Panc1 (cell line): Measurements from ENCODE around the gene MLEC. TPM values are rescaled to one million over a fixed set of nuclear protein-coding genes. Genes with fewer than 3 reads are reported as not detected.

Source experiments
- ATAC-seq: fragments of 200-7000 bp; cut with Tn5 transposase; 2 replicates; pipeline ENCODE4 v1.9.1; 2020; ENCODE audit warnings: mild to moderate bottlenecking, moderate library complexity
- BruUV-seq: library from RNA; stranded (reverse); fragments of 400-500 nt; replicated peaks from 2 replicates; lab custom pipeline; 2021; lab: Mats Ljungman, UMichigan
- CTCF ChIA-PET: fragments of 300-600 bp; sonication (Branson Sonifier 250); formaldehyde crosslinking; loops from one replicate; lab custom pipeline; 2022; ENCODE audit warnings: antibody characterized with exemption; lab: Charles Lee
- POLR2A ChIA-PET: fragments of 300-600 bp; sonication (Branson Sonifier 250); formaldehyde crosslinking; loops from one replicate; lab custom pipeline; 2022; ENCODE audit warnings: antibody characterized with exemption; lab: Charles Lee
- DNase-seq: peaks from one replicate; pipeline ENCODE4 v3.0.0-alpha.2; 2010; ENCODE audit warnings: low read depth, low spot score
- H3K27ac ChIP-seq: 2 replicates; pipeline ENCODE4 v1.5.1; 2011; ENCODE audit warnings: mild to moderate bottlenecking, low read length, inconsistent platforms
- H3K27me3 ChIP-seq: fragments of 200-500 bp; sonication (Bioruptor generic); 2 replicates; pipeline ENCODE4 v1.6.0; 2014; ENCODE audit warnings: low read length, inconsistent platforms; ENCODE audit not compliant: control insufficient read depth, insufficient read depth
- H3K36me3 ChIP-seq: fragments of 200-500 bp; sonication (Bioruptor generic); 2 replicates; pipeline ENCODE4 v1.5.1; 2014; ENCODE audit warnings: inconsistent platforms, mild to moderate bottlenecking, low read length, moderate library complexity; ENCODE audit not compliant: control insufficient read depth, insufficient read depth
- H3K4me1 ChIP-seq: 2 replicates; pipeline ENCODE4 v1.5.1; 2011; ENCODE audit warnings: inconsistent platforms, mild to moderate bottlenecking, low read length, moderate library complexity; ENCODE audit not compliant: control insufficient read depth, insufficient read depth
- H3K4me3 ChIP-seq, 2 experiments: 2 replicates each; pipeline ENCODE4 v1.5.1; 2011 to 2012; ENCODE audit warnings: low read depth in 2 of 2, low read length in 2 of 2, mild to moderate bottlenecking in 2 of 2, inconsistent platforms in 1 of 2, moderate library complexity in 1 of 2
- H3K9me3 ChIP-seq: fragments of 200-500 bp; sonication (Bioruptor generic); 2 replicates; pipeline ENCODE4 v1.5.1; 2014; ENCODE audit warnings: low read depth, mild to moderate bottlenecking, inconsistent platforms, low read length, moderate library complexity; ENCODE audit not compliant: control insufficient read depth, insufficient read depth
- POLR2AphosphoS5 ChIP-seq: IDR thresholded peaks from 2 replicates; pipeline ENCODE4 v1.6.1; 2012; ENCODE audit warnings: mild to moderate bottlenecking, low read depth, low read length, moderate library complexity
- REST ChIP-seq, 2 experiments: IDR thresholded peaks; 2 replicates each; pipeline ENCODE4 v1.6.1; 2011 to 2012; ENCODE audit warnings: low read depth in 2 of 2, control low read depth in 1 of 2, low read length in 1 of 2, mild to moderate bottlenecking in 1 of 2, moderate library complexity in 1 of 2; ENCODE audit not compliant: insufficient read depth in 1 of 2
- SIN3A ChIP-seq: IDR thresholded peaks from 2 replicates; pipeline ENCODE4 v1.6.1; 2012; ENCODE audit warnings: low read depth, mild to moderate bottlenecking, low read length, moderate library complexity, borderline replicate concordance; ENCODE audit not compliant: insufficient read depth
- TCF7L2 ChIP-seq: IDR thresholded peaks from 2 replicates; pipeline ENCODE4 v1.6.1; 2011; ENCODE audit warnings: mild to moderate bottlenecking, low read depth, low read length, inconsistent platforms
- in situ Hi-C: cut with HindIII; loops from 2 replicates; pipeline ENCODE4 v1.10.0; 2016; ENCODE audit warnings: low sequenced_read_pairs, low pct_unique_long_range_greater_than_20kb
- intact Hi-C: fragments of 100-400 bp; cut with micrococcal nuclease; formaldehyde crosslinking; loops from one replicate; pipeline ENCODE4 v1.10.0; 2022; ENCODE audit not compliant: unreplicated experiment
- total RNA-seq: library from RNA; stranded (reverse); gene quantifications from one replicate; pipeline ENCODE4 v1.2.1, GENCODE V29; 2021; ENCODE audit not compliant: unreplicated experiment
- TF ChIP-seq, protein P1 (sequence below): fragments of 450-650 bp; IDR thresholded peaks from 2 replicates; pipeline ENCODE4 v1.5.1; 2017; ENCODE audit warnings: mild to moderate bottlenecking

MLEC gene
- total RNA-seq, 1 experiment from 2014 or later, result 171 TPM

DNA sequence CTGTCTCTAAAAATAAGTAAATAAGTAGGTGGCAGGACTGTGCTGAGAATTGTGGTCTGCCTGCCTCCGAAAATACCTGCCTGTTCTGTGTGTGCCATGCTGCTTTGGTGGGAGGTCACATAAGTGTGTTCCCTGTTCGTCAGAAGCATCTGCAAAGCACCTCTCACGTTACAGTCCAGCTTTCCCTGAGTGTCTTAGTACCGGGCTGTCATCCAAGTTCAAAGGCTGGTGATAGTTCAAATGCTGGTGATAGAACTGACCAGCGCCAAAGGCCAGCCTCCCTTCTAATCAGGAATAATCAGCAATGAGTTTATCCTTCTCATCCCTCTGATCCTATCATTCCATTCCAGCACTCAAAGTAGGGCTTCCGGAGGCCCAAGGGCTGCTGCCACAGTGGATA, 40.9 kb upstream of the MLEC start:
- intact Hi-C loops, result loop anchor here (2.0 to 5.0 kb wide), 2 partner anchors 63 to 66 kb away; partner anchors contain the start of gene UNC119B
- H3K27me3 ChIP-seq, result peaks cover 9% of the 10 kb centered on the region
- POLR2A ChIA-PET, result no interaction called here

GRCh38 chr12:120647375-120647755, 39.6 kb upstream of the MLEC start:
- intact Hi-C loops (loop anchor here (2.0 to 5.0 kb wide), 2 partner anchors 65 kb away; partner anchors contain the start of gene UNC119B), in situ Hi-C loops (no loop called here)
- TF ChIP-seq REST (IDR thresholded peaks at IDR 0.05; ENCODE audit: insufficient read depth in 1 of 2, low read depth in 2 of 2, low read length in 1 of 2) (no peak), POLR2AphosphoS5 (no peak), SIN3A (no peak), TCF7L2 (no peak)
- TF ChIP-seq, protein P1, sequence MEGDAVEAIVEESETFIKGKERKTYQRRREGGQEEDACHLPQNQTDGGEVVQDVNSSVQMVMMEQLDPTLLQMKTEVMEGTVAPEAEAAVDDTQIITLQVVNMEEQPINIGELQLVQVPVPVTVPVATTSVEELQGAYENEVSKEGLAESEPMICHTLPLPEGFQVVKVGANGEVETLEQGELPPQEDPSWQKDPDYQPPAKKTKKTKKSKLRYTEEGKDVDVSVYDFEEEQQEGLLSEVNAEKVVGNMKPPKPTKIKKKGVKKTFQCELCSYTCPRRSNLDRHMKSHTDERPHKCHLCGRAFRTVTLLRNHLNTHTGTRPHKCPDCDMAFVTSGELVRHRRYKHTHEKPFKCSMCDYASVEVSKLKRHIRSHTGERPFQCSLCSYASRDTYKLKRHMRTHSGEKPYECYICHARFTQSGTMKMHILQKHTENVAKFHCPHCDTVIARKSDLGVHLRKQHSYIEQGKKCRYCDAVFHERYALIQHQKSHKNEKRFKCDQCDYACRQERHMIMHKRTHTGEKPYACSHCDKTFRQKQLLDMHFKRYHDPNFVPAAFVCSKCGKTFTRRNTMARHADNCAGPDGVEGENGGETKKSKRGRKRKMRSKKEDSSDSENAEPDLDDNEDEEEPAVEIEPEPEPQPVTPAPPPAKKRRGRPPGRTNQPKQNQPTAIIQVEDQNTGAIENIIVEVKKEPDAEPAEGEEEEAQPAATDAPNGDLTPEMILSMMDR, result no peak
- peaks cover 8% of the 10 kb centered on the region for H3K27me3 ChIP-seq
- no peaks in the 10 kb centered on the region for H3K9me3 ChIP-seq
- ChIA-PET CTCF (interaction anchor here (0.6 to 1.1 kb wide), 6 partner anchors 10 to 1102 kb away, joined by 3 to 8 read pairs (median 5); partner anchors contain the start of gene MLEC), POLR2A (no interaction called here)
- no peaks in the 10 kb centered on the region for H3K36me3 ChIP-seq
- ATAC-seq, result no peak
- no TSS peak for BruUV-seq
- no peak for DNase-seq
- no peak overlapping the region for H3K27ac ChIP-seq
- no peak overlapping the region for H3K4me3 ChIP-seq
- peaks cover 8% of the 10 kb centered on the region for H3K4me1 ChIP-seq

More for the DNA sequence above, 40.9 kb upstream of the MLEC start:
- no peaks in the 10 kb centered on the region for H3K9me3 ChIP-seq
- TF ChIP-seq POLR2AphosphoS5 (no peak), SIN3A (no peak), TCF7L2 (no peak)
- TF ChIP-seq, protein P1, result no peak
- H3K27ac ChIP-seq, result no peak overlapping the region
- DNase-seq (no peak), ATAC-seq (no peak)
- H3K4me3 ChIP-seq, result no peak overlapping the region
- no TSS peak for BruUV-seq
- no peaks in the 10 kb centered on the region for H3K36me3 ChIP-seq
- CTCF ChIA-PET, result interaction anchor here (0.6 to 0.8 kb wide), 3 partner anchors 34 to 65 kb away, joined by 3 to 4 read pairs (median 4); partner anchors contain the start of gene POP5
- H3K4me1 ChIP-seq, result peaks cover 8% of the 10 kb centered on the region
- in situ Hi-C loops, result no loop called here
